ENCODE results near the gene RGS9BP.
"Not testable (repeated sequence)": the region's sequence is repeated elsewhere in the genome, so short reads cannot be mapped to it uniquely, and the experiment has no call there.

The RGS9BP gene

GRCh38 chr19:32671883-32672593, 3.6 kb upstream of the RGS9BP start:
- no peak for DNase-seq (ENCODE audit: low read depth in 2 of 2)

GRCh38 chr19:32672841-32673240, 2.8 kb upstream of the RGS9BP start:
- DNase-seq (ENCODE audit: low read depth in 2 of 2): no peak

- no peak for DNase-seq (ENCODE audit: low read depth in 2 of 2)
These were observed 2.1 kb upstream of the RGS9BP start for GRCh38 chr19:32673573-32673972.

GRCh38 chr19:32674153-32674930, 1.3 kb upstream of the RGS9BP start:
- DNase-seq (ENCODE audit: low read depth in 2 of 2): no peak

GRCh38 chr19:32674931-32675719, 523 bp upstream of the RGS9BP start, which contains the start of gene ANKRD27:
Gene ANKRD27 (minus strand): TSS chr19:32675180. CDS start chr19:32659015, 16,165 bp downstream.
- peak; percentile 95 for DNase-seq (ENCODE audit: low read depth in 2 of 2)

- DNase-seq (ENCODE audit: low read depth in 2 of 2): no peak
These were observed 692 bp downstream of the RGS9BP start for GRCh38 chr19:32676186-32676894.

GRCh38 chr19:32676895-32677359, 1.3 kb downstream of the RGS9BP start:
- no peak for DNase-seq (ENCODE audit: low read depth in 2 of 2)

GRCh38 chr19:32677657-32678056, 2.0 kb downstream of the RGS9BP start:
- no peak for DNase-seq (ENCODE audit: low read depth in 2 of 2)

- no peak for DNase-seq (ENCODE audit: low read depth in 2 of 2)
These were observed 5.3 kb downstream of the RGS9BP start for GRCh38 chr19:32680986-32681385.

GRCh38 chr19:32682317-32682716, 6.7 kb downstream of the RGS9BP start:
- DNase-seq (ENCODE audit: low read depth in 2 of 2): no peak

GRCh38 chr19:32686847-32687475, 11.3 kb downstream of the RGS9BP start:
- no peak for DNase-seq (ENCODE audit: low read depth in 2 of 2)

GRCh38 chr19:32687681-32688080, 12.0 kb downstream of the RGS9BP start:
- DNase-seq (ENCODE audit: low read depth in 2 of 2): no peak

GRCh38 chr19:32688311-32688710, 12.7 kb downstream of the RGS9BP start:
- DNase-seq (ENCODE audit: low read depth in 2 of 2): no peak

- DNase-seq (ENCODE audit: low read depth in 2 of 2): peak; percentile 42 to 50
These were observed 15.8 kb downstream of the RGS9BP start, which contains the start of gene NUDT19 for GRCh38 chr19:32691291-32691951. Gene NUDT19 (plus strand): TSS chr19:32691821. CDS start chr19:32691961, 140 bp downstream.

GRCh38 chr19:32691952-32692726, 16.5 kb downstream of the RGS9BP start:
- no peak for DNase-seq (ENCODE audit: low read depth in 2 of 2)

GRCh38 chr19:32692727-32693061, 17.0 kb downstream of the RGS9BP start:
- DNase-seq (ENCODE audit: low read depth in 2 of 2): no peak

GRCh38 chr19:32693151-32694108, 17.8 kb downstream of the RGS9BP start:
- DNase-seq (ENCODE audit: low read depth in 2 of 2): peak in 1 of 2 donors; percentile 5

GRCh38 chr19:32694316-32694715, 18.7 kb downstream of the RGS9BP start:
- not testable (repeated sequence) for DNase-seq (ENCODE audit: low read depth in 2 of 2)

All from stimulated activated CD8-positive, alpha-beta memory T cell treated with anti-CD3 and anti-CD28 coated beads, Interleukin-7, amount 100 ng/mL, for 1 hour (primary cell).